HepG2 (cell line): ENCODE data around the gene KCNK7. TPM values are rescaled to one million over a fixed set of nuclear protein-coding genes. Genes with fewer than 3 reads are reported as not detected.

Experiments
- BRD4 ChIP-seq: sonication (generic); formaldehyde crosslinking; IDR thresholded peaks from 2 replicates; pipeline ENCODE4 v1.4.0; 2020; ENCODE audit warnings: missing genetic modification reagents
- CBX5 ChIP-seq: sonication (generic); formaldehyde crosslinking; IDR thresholded peaks from 2 replicates; pipeline ENCODE4 v1.4.0; 2020; ENCODE audit warnings: missing genetic modification reagents, borderline replicate concordance
- HOXA7 ChIP-seq: sonication (generic); formaldehyde crosslinking; IDR thresholded peaks from 2 replicates; pipeline ENCODE4 v1.8.1; 2022; ENCODE audit warnings: mild to moderate bottlenecking, missing genetic modification reagents, moderate library complexity
- JARID2 ChIP-seq: sonication (generic); formaldehyde crosslinking; IDR thresholded peaks from 2 replicates; pipeline ENCODE4 v1.8.1; 2023; ENCODE audit warnings: missing genetic modification reagents, inconsistent platforms; ENCODE audit not compliant: insufficient replicate concordance
- MXI1 ChIP-seq: IDR thresholded peaks from 3 replicates; pipeline ENCODE4 v1.6.1; 2012; ENCODE audit warnings: low read depth, low read length, inconsistent platforms, borderline replicate concordance
- NFKB2 ChIP-seq: sonication (generic); formaldehyde crosslinking; IDR thresholded peaks from 2 replicates; pipeline ENCODE4 v1.4.0; 2020; ENCODE audit warnings: missing genetic modification reagents, borderline replicate concordance
- RARA ChIP-seq: IDR thresholded peaks from 2 replicates; pipeline ENCODE4 v1.6.1; 2016; ENCODE audit warnings: missing genetic modification reagents, missing compliant biosample characterization
- RORA ChIP-seq: sonication (generic); formaldehyde crosslinking; IDR thresholded peaks from 2 replicates; pipeline ENCODE4 v1.5.0; 2020; ENCODE audit warnings: mild to moderate bottlenecking, missing genetic modification reagents, moderate library complexity
- SP1 ChIP-seq, 2 experiments: fragments of 450-650 bp in 1 of 2; sonication (generic) in 1 of 2; formaldehyde crosslinking in 1 of 2; IDR thresholded peaks; 2 replicates each; pipeline versions ENCODE4 v1.4.0 to v1.6.1; 2016 to 2020; ENCODE audit warnings: missing genetic modification reagents in 1 of 2
- TMF1 ChIP-seq: sonication (generic); formaldehyde crosslinking; IDR thresholded peaks from 2 replicates; pipeline ENCODE4 v1.8.1; 2022; ENCODE audit warnings: low read depth, missing genetic modification reagents
- ZC3H4 ChIP-seq: sonication (generic); formaldehyde crosslinking; IDR thresholded peaks from 2 replicates; pipeline ENCODE4 v1.4.0; 2020; ENCODE audit warnings: missing genetic modification reagents, borderline replicate concordance
- ZNF484 ChIP-seq: sonication (generic); formaldehyde crosslinking; IDR thresholded peaks from 2 replicates; pipeline ENCODE4 v1.5.1; 2020; ENCODE audit warnings: mild to moderate bottlenecking, low read depth, missing genetic modification reagents, borderline replicate concordance
- ZNF589 ChIP-seq: sonication (generic); formaldehyde crosslinking; conservative IDR thresholded peaks from 2 replicates; pipeline ENCODE4 v1.8.0; 2022; ENCODE audit warnings: mild to moderate bottlenecking, moderate library complexity, missing genetic modification reagents
- ZNF782 ChIP-seq: sonication (generic); formaldehyde crosslinking; IDR thresholded peaks from 2 replicates; pipeline ENCODE4 v1.4.0; 2020; ENCODE audit warnings: missing genetic modification reagents, mild to moderate bottlenecking, borderline replicate concordance
- polyA plus RNA-seq, 8 experiments: library from polyadenylated mRNA; depleted of rRNA in 3 of 8; stranded (reverse) in 7 of 8; unstranded in 1 of 8; fragments of >200 nt; fragmentation: Illumina TruSeq in 4 of 8; extraction: Trizol in 4 of 8; gene quantifications; 2 replicates each; pipeline versions ENCODE4 v1.2.1 to v1.2.3, GENCODE V29; 2011 to 2016; ENCODE audit warnings: low read depth in 4 of 8, missing spikeins in 1 of 8, mixed read lengths in 1 of 8; ENCODE audit not compliant: insufficient read depth in 1 of 8
- total RNA-seq, 5 experiments: library from RNA; depleted of rRNA; stranded (reverse); fragments of >200 nt; fragmentation: Illumina TruSeq; extraction: Trizol; gene quantifications; 2 replicates each; pipeline ENCODE4 v1.2.3, GENCODE V29; 2016; ENCODE audit warnings: low read depth in 1 of 5
- TF ChIP-seq, protein P1 (sequence below): sonication (generic); formaldehyde crosslinking; IDR thresholded peaks from 2 replicates; pipeline ENCODE4 v1.8.0; 2022; ENCODE audit warnings: low read depth, missing genetic modification reagents
- TF ChIP-seq, protein P2 (sequence below): sonication (generic); formaldehyde crosslinking; IDR thresholded peaks from 2 replicates; pipeline ENCODE4 v1.8.0; 2022; ENCODE audit warnings: missing genetic modification reagents, mild to moderate bottlenecking, moderate library complexity, borderline replicate concordance
- TF ChIP-seq, protein P3 (sequence below): sonication (generic); formaldehyde crosslinking; IDR thresholded peaks from 2 replicates; pipeline ENCODE4 v1.4.0; 2020; ENCODE audit warnings: missing genetic modification reagents, borderline replicate concordance
- TF ChIP-seq, protein P4 (sequence below): sonication (generic); formaldehyde crosslinking; IDR thresholded peaks from 2 replicates; pipeline ENCODE4 v1.8.1; 2023; ENCODE audit warnings: mild to moderate bottlenecking, inconsistent platforms, moderate library complexity, missing genetic modification reagents, borderline replicate concordance

KCNK7 gene
- total and polyA plus RNA-seq, 2 of the 13 experiments (the other 11 are each of a cell fraction or from before 2014, with no cell fraction given) = 0.11 TPM; not detected in 1

DNA sequence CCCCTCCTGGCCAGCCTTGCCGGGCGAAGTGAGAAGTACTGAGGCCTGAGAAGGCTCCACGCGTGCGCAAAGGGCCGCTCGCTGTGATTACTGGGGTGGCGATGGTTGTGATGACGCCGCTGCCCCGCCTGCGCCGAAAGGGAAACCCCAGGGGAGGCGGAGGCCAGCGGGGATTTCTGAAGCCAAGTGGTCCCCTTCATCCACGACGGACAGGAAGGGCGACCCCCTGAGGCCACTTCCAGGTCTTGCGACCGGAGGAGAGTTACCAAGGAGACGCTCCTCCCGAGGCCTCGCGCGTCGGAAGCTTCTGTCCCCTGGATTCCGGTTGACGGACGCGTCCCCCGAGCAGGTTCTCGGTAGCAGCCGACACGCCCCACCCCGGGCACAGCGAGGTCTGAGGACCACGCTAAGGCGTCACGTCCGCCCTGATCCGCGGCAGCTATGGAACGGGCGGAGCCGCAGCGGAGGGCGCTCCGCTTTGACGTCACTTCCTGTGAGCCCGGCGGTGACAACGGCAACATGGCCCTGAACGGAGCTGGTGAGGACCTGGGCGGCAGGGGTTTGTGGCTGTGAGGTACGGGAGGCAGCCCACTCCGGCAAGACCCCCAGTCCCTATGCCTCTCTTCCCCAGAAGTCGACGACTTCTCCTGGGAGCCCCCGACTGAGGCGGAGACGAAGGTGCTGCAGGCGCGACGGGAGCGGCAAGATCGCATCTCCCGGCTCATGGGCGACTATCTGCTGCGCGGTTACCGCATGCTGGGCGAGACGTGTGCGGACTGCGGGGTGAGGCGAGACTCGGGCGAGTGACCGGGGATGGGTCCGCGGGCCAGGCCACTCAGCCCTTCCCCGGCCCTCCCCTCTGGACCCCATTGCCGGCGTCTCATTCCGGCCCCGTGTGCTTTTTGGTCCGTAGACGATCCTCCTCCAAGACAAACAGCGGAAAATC, 25.4 kb downstream of the KCNK7 start, which contains the start of gene ZNRD2 (continued):
- TF ChIP-seq, protein P1, sequence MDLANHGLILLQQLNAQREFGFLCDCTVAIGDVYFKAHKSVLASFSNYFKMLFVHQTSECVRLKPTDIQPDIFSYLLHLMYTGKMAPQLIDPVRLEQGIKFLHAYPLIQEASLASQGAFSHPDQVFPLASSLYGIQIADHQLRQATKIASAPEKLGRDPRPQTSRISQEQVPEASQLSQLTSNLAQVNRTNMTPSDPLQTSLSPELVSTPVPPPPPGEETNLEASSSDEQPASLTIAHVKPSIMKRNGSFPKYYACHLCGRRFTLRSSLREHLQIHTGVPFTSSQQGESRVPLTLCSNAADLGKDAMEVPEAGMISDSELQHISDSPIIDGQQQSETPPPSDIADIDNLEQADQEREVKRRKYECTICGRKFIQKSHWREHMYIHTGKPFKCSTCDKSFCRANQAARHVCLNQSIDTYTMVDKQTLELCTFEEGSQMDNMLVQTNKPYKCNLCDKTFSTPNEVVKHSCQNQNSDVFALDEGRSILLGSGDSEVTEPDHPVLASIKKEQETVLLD = peak; percentile 100
- TF ChIP-seq ZNF782 (CRISPR knock-in tag) = peak; percentile 89; the same call in 1 of the 2 replicates
- TF ChIP-seq, protein P2, sequence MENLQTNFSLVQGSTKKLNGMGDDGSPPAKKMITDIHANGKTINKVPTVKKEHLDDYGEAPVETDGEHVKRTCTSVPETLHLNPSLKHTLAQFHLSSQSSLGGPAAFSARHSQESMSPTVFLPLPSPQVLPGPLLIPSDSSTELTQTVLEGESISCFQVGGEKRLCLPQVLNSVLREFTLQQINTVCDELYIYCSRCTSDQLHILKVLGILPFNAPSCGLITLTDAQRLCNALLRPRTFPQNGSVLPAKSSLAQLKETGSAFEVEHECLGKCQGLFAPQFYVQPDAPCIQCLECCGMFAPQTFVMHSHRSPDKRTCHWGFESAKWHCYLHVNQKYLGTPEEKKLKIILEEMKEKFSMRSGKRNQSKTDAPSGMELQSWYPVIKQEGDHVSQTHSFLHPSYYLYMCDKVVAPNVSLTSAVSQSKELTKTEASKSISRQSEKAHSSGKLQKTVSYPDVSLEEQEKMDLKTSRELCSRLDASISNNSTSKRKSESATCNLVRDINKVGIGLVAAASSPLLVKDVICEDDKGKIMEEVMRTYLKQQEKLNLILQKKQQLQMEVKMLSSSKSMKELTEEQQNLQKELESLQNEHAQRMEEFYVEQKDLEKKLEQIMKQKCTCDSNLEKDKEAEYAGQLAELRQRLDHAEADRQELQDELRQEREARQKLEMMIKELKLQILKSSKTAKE = 0 out of 2 replicates have a peak, but pooled peaks have one; percentile 40
- peak; percentile 53 for TF ChIP-seq BRD4 (CRISPR knock-in tag)
- TF ChIP-seq ZNF589 (CRISPR knock-in tag) = peak; percentile 22
- no peak for TF ChIP-seq HOXA7 (CRISPR knock-in tag)
- no peak for TF ChIP-seq TMF1 (CRISPR knock-in tag)
- TF ChIP-seq RORA = no peak
- no peak for TF ChIP-seq ZNF484 (CRISPR knock-in tag)
- peak; percentile 34 for TF ChIP-seq JARID2 (CRISPR knock-in tag)
- TF ChIP-seq, protein P3, sequence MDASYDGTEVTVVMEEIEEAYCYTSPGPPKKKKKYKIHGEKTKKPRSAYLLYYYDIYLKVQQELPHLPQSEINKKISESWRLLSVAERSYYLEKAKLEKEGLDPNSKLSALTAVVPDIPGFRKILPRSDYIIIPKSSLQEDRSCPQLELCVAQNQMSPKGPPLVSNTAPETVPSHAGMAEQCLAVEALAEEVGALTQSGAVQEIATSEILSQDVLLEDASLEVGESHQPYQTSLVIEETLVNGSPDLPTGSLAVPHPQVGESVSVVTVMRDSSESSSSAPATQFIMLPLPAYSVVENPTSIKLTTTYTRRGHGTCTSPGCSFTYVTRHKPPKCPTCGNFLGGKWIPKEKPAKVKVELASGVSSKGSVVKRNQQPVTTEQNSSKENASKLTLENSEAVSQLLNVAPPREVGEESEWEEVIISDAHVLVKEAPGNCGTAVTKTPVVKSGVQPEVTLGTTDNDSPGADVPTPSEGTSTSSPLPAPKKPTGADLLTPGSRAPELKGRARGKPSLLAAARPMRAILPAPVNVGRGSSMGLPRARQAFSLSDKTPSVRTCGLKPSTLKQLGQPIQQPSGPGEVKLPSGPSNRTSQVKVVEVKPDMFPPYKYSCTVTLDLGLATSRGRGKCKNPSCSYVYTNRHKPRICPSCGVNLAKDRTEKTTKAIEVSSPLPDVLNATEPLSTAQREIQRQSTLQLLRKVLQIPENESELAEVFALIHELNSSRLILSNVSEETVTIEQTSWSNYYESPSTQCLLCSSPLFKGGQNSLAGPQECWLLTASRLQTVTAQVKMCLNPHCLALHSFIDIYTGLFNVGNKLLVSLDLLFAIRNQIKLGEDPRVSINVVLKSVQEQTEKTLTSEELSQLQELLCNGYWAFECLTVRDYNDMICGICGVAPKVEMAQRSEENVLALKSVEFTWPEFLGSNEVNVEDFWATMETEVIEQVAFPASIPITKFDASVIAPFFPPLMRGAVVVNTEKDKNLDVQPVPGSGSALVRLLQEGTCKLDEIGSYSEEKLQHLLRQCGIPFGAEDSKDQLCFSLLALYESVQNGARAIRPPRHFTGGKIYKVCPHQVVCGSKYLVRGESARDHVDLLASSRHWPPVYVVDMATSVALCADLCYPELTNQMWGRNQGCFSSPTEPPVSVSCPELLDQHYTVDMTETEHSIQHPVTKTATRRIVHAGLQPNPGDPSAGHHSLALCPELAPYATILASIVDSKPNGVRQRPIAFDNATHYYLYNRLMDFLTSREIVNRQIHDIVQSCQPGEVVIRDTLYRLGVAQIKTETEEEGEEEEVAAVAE (CRISPR knock-in tag) = peak; percentile 62
- 0 out of 2 replicates have a peak, but pooled peaks have one; percentile 37 for TF ChIP-seq ZC3H4 (CRISPR knock-in tag)
- peak; percentile 49; the same call in 1 of the 2 replicates for TF ChIP-seq RARA
- TF ChIP-seq MXI1 = peak; percentile 93
- peak; percentile 58; the same call in 1 of the 2 replicates for TF ChIP-seq CBX5 (CRISPR knock-in tag)
- TF ChIP-seq NFKB2 = no peak; the same call in 1 of the 2 replicates
- peak; percentile 90 for TF ChIP-seq SP1 (IDR thresholded peaks at IDR 0.05)
- TF ChIP-seq SP1 (CRISPR knock-in tag; IDR thresholded peaks at IDR 0.05) = peak; percentile 100
- TF ChIP-seq, protein P4, sequence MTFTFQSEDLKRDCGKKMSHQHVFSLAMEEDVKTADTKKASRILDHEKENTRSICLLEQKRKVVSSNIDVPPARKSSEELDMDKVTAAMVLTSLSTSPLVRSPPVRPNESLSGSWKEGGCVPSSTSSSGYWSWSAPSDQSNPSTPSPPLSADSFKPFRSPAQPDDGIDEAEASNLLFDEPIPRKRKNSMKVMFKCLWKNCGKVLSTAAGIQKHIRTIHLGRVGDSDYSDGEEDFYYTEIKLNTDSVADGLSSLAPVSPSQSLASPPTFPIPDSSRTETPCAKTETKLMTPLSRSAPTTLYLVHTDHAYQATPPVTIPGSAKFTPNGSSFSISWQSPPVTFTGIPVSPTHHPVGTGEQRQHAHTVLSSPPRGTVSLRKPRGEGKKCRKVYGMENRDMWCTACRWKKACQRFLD (CRISPR knock-in tag) = peak; percentile 40; the same call in 1 of the 2 replicates
